ENCODE results near the gene PSMD3.

GRCh38 chr17:39938140-39938869, 42.3 kb upstream of the PSMD3 start:
- TF ChIP-seq CTCF (IDR thresholded peaks at IDR 0.05) (no peak), POLR2A (IDR thresholded peaks at IDR 0.05) (no peak)
